ENCODE data around the gene TMEM164.

The TMEM164 gene

GRCh38 chrX:110002300-110003166 is at the start of gene TMEM164:
Gene TMEM164, plus strand, starts transcription at chrX:110003114. Its CDS starts 661 bp downstream, at chrX:110003775.
- peak within 1 kb of the TSS; percentile 48 for H3K4me3 ChIP-seq (replicated peaks; ENCODE audit: low read depth, low read length)
- TF ChIP-seq CTCF (IDR thresholded peaks at IDR 0.05; ENCODE audit: low read depth, low read length, missing control alignments): no peak
- DNase-seq (ENCODE audit: extremely low read depth, low read depth): peak; percentile 30

GRCh38 chrX:109954333-109954732 is 48.6 kb upstream of the TMEM164 start:
- no peak for TF ChIP-seq CTCF (IDR thresholded peaks at IDR 0.05; ENCODE audit: low read depth, low read length, missing control alignments)

GRCh38 chrX:109954955-109955354 is 48.0 kb upstream of the TMEM164 start:
- DNase-seq (ENCODE audit: extremely low read depth, low read depth): no peak
- no peak for TF ChIP-seq CTCF (IDR thresholded peaks at IDR 0.05; ENCODE audit: low read depth, low read length, missing control alignments)
- no peak overlapping the region for H3K4me3 ChIP-seq (replicated peaks; ENCODE audit: low read depth, low read length)

More at GRCh38 chrX:109954333-109954732, 48.6 kb upstream of the TMEM164 start:
- no peak for DNase-seq (ENCODE audit: extremely low read depth, low read depth)
- H3K4me3 ChIP-seq (replicated peaks; ENCODE audit: low read depth, low read length): no peak overlapping the region

GRCh38 chrX:109958266-109958665 is 44.6 kb upstream of the TMEM164 start:
- no peak for TF ChIP-seq CTCF (IDR thresholded peaks at IDR 0.05; ENCODE audit: low read depth, low read length, missing control alignments)
- H3K4me3 ChIP-seq (replicated peaks; ENCODE audit: low read depth, low read length): no peak overlapping the region
- no peak for DNase-seq (ENCODE audit: extremely low read depth, low read depth)

- no peak for DNase-seq (ENCODE audit: extremely low read depth, low read depth)
- TF ChIP-seq CTCF (IDR thresholded peaks at IDR 0.05; ENCODE audit: low read depth, low read length, missing control alignments): no peak
- no peak overlapping the region for H3K4me3 ChIP-seq (replicated peaks; ENCODE audit: low read depth, low read length)
Observed at GRCh38 chrX:109959356-109959871, 43.5 kb upstream of the TMEM164 start.

GRCh38 chrX:109964390-109964789 is 38.5 kb upstream of the TMEM164 start:
- H3K4me3 ChIP-seq (replicated peaks; ENCODE audit: low read depth, low read length): no peak overlapping the region

More at GRCh38 chrX:109964390-109964789, 38.5 kb upstream of the TMEM164 start:
- no peak for DNase-seq (ENCODE audit: extremely low read depth, low read depth)
- TF ChIP-seq CTCF (IDR thresholded peaks at IDR 0.05; ENCODE audit: low read depth, low read length, missing control alignments): no peak
